ENCODE results near the gene NFIA. TPM values are rescaled to one million over a fixed set of nuclear protein-coding genes. Genes with fewer than 3 reads are reported as not detected.

The NFIA gene
- total RNA-seq, 2 experiments from 2014 or later: 4.2 to 5.7 TPM

GRCh38 chr1:61330018-61330417, 247.7 kb downstream of the NFIA start:
- no peak for ATAC-seq (ENCODE audit: low read depth)
- no peaks in the 10 kb centered on the region for H3K36me3 Mint-ChIP-seq
- peaks cover 5% of the 10 kb centered on the region for H3K4me1 Mint-ChIP-seq
- H3K4me3 Mint-ChIP-seq: no peak overlapping the region
- no peak for DNase-seq
- POLR2A ChIA-PET: no interaction called here
- no peaks in the 10 kb centered on the region for H3K27me3 Mint-ChIP-seq
- no peak overlapping the region for H3K27ac Mint-ChIP-seq
- H3K9me3 Mint-ChIP-seq: no peaks in the 10 kb centered on the region

- Mint-ChIP-seq H3K27me3 (no peaks in the 10 kb centered on the region), H3K9me3 (no peaks in the 10 kb centered on the region), H3K36me3 (no peaks in the 10 kb centered on the region), H3K4me1 (peaks cover 5% of the 10 kb centered on the region), H3K4me3 (no peak overlapping the region), H3K27ac (no peak overlapping the region)
- ATAC-seq (ENCODE audit: low read depth): no peak
- POLR2A ChIA-PET: no interaction called here
- no peak for DNase-seq
These were observed 248.2 kb downstream of the NFIA start for GRCh38 chr1:61330571-61330970.

- DNase-seq (no peak), ATAC-seq (ENCODE audit: low read depth) (peak; percentile 52)
- POLR2A ChIA-PET: no interaction called here
- Mint-ChIP-seq H3K27me3 (peaks cover 5% of the 10 kb centered on the region), H3K4me3 (no peak overlapping the region), H3K4me1 (peaks cover 5% of the 10 kb centered on the region), H3K9me3 (no peaks in the 10 kb centered on the region), H3K36me3 (no peaks in the 10 kb centered on the region), H3K27ac (no peak overlapping the region)
These were observed 249.9 kb downstream of the NFIA start for GRCh38 chr1:61332196-61332753.

GRCh38 chr1:61332796-61333195, 250.4 kb downstream of the NFIA start:
- no peaks in the 10 kb centered on the region for H3K36me3 Mint-ChIP-seq
- POLR2A ChIA-PET: no interaction called here

GRCh38 chr1:61334718-61335589, 252.6 kb downstream of the NFIA start:
- H3K27me3 Mint-ChIP-seq: peaks cover 5% of the 10 kb centered on the region
- no peaks in the 10 kb centered on the region for H3K36me3 Mint-ChIP-seq
- no peak overlapping the region for H3K4me3 Mint-ChIP-seq
- POLR2A ChIA-PET: no interaction called here
- no peak for DNase-seq
- H3K27ac Mint-ChIP-seq: no peak overlapping the region
- ATAC-seq (ENCODE audit: low read depth): no peak
- H3K4me1 Mint-ChIP-seq: peaks cover 5% of the 10 kb centered on the region
- no peaks in the 10 kb centered on the region for H3K9me3 Mint-ChIP-seq

More at GRCh38 chr1:61332796-61333195, 250.4 kb downstream of the NFIA start:
- no peak overlapping the region for H3K27ac Mint-ChIP-seq
- H3K4me3 Mint-ChIP-seq: no peak overlapping the region
- peaks cover 5% of the 10 kb centered on the region for H3K4me1 Mint-ChIP-seq
- H3K9me3 Mint-ChIP-seq: no peaks in the 10 kb centered on the region
- peaks cover 5% of the 10 kb centered on the region for H3K27me3 Mint-ChIP-seq
- DNase-seq (no peak), ATAC-seq (ENCODE audit: low read depth) (no peak)

- H3K9me3 Mint-ChIP-seq: no peaks in the 10 kb centered on the region
- H3K4me1 Mint-ChIP-seq: peaks cover 3% of the 10 kb centered on the region
- POLR2A ChIA-PET: no interaction called here
- H3K27me3 Mint-ChIP-seq: peaks cover 5% of the 10 kb centered on the region
- no peak for ATAC-seq (ENCODE audit: low read depth)
- no peak overlapping the region for H3K4me3 Mint-ChIP-seq
- no peak overlapping the region for H3K27ac Mint-ChIP-seq
- no peak for DNase-seq
- no peaks in the 10 kb centered on the region for H3K36me3 Mint-ChIP-seq
These were observed 254.7 kb downstream of the NFIA start for GRCh38 chr1:61337037-61337436.

- no peaks in the 10 kb centered on the region for H3K9me3 Mint-ChIP-seq
- H3K36me3 Mint-ChIP-seq: no peaks in the 10 kb centered on the region
- H3K27ac Mint-ChIP-seq: no peak overlapping the region
- POLR2A ChIA-PET: no interaction called here
- DNase-seq (no peak), ATAC-seq (ENCODE audit: low read depth) (no peak)
- H3K4me1 Mint-ChIP-seq: no peaks in the 10 kb centered on the region
- H3K27me3 Mint-ChIP-seq: peaks cover 5% of the 10 kb centered on the region
- no peak overlapping the region for H3K4me3 Mint-ChIP-seq
These were observed 255.1 kb downstream of the NFIA start for GRCh38 chr1:61337441-61337951.

DNA sequence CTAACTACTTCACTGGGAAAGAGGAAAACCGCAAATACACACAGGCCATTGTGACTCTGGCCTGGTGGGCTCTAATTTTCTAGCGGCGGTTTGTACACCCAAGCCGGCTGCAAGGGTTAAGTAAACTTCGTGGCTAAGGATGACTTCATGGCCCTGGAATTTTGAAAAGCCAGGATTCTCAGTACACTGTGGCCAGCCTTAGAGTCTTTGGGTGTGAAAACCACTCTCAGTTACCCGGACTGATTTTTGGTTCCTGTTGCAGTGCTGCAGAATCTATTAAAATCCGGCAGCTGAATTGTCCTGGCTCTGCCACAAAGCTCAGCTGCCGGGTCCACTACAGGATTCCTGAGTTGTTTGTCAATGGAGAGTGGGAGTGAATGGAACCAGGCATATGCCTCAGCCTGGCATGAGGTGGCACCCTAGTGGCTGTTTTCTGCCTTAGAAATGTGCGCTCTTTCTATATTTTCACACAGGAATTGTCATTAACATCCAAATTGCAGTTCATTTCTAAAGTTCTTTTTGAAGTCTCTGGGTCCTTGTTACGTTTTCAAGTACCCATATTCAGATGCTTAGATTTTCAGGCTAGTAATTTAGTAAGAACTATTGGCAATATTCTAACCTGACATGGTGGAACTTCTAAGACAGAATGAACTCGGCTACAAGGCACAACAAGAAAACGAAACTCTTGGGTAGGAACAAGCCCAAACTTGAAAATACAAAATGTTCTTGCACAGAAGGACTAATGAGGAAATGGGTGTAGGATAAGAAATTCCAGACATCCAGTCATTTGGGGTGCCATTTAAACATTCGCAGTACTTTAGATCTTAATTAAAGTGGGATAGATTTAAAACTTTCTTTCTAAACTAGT, 255.9 kb downstream of the NFIA start:
- Mint-ChIP-seq H3K27me3 (peaks cover 5% of the 10 kb centered on the region), H3K36me3 (no peaks in the 10 kb centered on the region), H3K27ac (no peak overlapping the region), H3K4me1 (no peaks in the 10 kb centered on the region), H3K9me3 (no peaks in the 10 kb centered on the region), H3K4me3 (no peak overlapping the region)
- POLR2A ChIA-PET: no interaction called here
- ATAC-seq (ENCODE audit: low read depth): no peak
- no peak for DNase-seq

DNA sequence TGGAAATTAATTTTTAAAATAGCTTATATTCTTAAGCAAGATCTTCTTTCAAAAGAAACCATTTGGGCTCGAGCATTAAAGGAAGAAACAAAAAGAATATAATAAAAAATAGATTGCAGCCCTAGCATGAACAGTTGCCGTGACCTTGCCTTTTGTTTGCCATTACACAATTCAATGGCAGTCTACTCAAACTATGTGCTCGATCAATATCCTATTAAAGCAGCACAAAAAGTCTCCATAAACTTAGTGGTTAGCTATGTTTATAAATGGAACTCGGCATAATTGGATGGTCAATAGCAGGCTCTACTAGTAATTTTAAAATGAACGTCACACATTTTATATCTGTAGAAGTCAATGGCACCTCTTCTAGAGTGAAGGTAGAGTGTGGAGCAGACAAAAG, 256.5 kb downstream of the NFIA start:
- POLR2A ChIA-PET: no interaction called here
- H3K27me3 Mint-ChIP-seq: peaks cover 5% of the 10 kb centered on the region
- ATAC-seq (ENCODE audit: low read depth) (no peak), DNase-seq (no peak)
- no peaks in the 10 kb centered on the region for H3K36me3 Mint-ChIP-seq
- no peaks in the 10 kb centered on the region for H3K9me3 Mint-ChIP-seq
- H3K4me1 Mint-ChIP-seq: no peaks in the 10 kb centered on the region
- no peak overlapping the region for H3K4me3 Mint-ChIP-seq
- no peak overlapping the region for H3K27ac Mint-ChIP-seq

GRCh38 chr1:61341426-61341825, 259.1 kb downstream of the NFIA start:
- no peak overlapping the region for H3K4me3 Mint-ChIP-seq
- no peaks in the 10 kb centered on the region for H3K36me3 Mint-ChIP-seq
- H3K27me3 Mint-ChIP-seq: peaks cover 3% of the 10 kb centered on the region
- H3K4me1 Mint-ChIP-seq: no peaks in the 10 kb centered on the region
- POLR2A ChIA-PET: no interaction called here
- no peak for DNase-seq
- no peaks in the 10 kb centered on the region for H3K9me3 Mint-ChIP-seq
- ATAC-seq (ENCODE audit: low read depth): no peak
- H3K27ac Mint-ChIP-seq: no peak overlapping the region

DNA sequence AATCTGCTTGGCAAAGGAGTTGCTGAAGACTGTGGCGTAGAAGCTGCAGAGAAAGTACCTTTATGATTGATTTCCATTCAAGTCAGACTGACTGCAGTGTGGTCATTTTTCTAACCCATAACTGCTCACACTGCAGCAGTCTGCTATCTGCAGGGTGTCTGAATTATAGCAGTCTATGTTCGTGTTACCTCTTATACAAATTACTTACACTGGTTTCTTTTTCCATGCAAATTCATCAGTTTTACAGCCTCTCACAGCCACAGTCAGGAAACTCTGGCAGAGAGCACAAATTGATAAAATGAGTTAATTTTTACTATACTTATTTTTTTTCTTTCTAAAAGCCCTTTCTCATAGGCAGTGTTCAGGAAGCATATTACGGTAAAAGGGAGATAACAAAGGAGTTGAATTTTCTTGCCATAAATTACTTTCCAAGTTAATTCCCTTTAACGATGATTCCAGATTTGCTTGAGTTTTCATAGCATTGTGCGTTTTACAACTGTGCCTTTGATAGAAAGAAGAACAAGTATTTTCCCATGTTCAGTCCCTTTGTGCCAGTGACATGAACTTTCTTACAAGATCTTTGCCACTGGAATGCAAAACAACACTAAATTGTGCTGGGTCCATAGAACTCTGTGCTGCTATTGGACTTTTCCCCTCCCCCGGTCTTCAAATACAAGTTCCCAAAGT, 261.5 kb downstream of the NFIA start:
- Mint-ChIP-seq H3K4me1 (no peaks in the 10 kb centered on the region), H3K27ac (no peak overlapping the region), H3K4me3 (no peak overlapping the region), H3K9me3 (peaks cover 2% of the 10 kb centered on the region), H3K36me3 (no peaks in the 10 kb centered on the region), H3K27me3 (peaks cover 3% of the 10 kb centered on the region)
- DNase-seq (no peak), ATAC-seq (ENCODE audit: low read depth) (no peak)
- POLR2A ChIA-PET: no interaction called here

DNA sequence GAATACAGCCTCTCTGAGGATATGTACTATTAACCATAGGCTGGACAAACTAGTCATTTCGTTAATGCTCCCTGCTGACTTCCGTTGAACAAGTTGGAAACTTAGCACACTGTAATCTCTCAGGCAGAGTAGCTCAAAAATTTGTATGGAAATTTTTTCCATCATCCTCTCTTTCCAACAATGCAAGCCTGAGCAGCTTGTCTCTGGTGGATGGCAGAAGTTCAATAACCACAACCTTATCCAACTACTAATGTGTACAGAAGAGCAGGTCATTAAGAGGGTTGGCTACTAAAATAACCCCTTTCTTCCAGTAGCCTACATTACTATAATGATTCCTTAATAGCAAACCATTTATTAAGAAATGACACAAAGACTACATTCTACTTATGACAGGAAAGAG, 262.3 kb downstream of the NFIA start:
- Mint-ChIP-seq H3K4me3 (no peak overlapping the region), H3K36me3 (no peaks in the 10 kb centered on the region)

GRCh38 chr1:61348025-61348665, 265.8 kb downstream of the NFIA start:
- H3K27ac Mint-ChIP-seq: no peak overlapping the region
- H3K9me3 Mint-ChIP-seq: peaks cover 2% of the 10 kb centered on the region
- DNase-seq: no peak
- H3K4me1 Mint-ChIP-seq: no peaks in the 10 kb centered on the region
- POLR2A ChIA-PET: no interaction called here
- no peak overlapping the region for H3K4me3 Mint-ChIP-seq
- H3K36me3 Mint-ChIP-seq: no peaks in the 10 kb centered on the region
- peaks cover 3% of the 10 kb centered on the region for H3K27me3 Mint-ChIP-seq
- ATAC-seq (ENCODE audit: low read depth): no peak

More for the DNA sequence above, 262.3 kb downstream of the NFIA start:
- Mint-ChIP-seq H3K27ac (no peak overlapping the region), H3K9me3 (peaks cover 2% of the 10 kb centered on the region), H3K27me3 (peaks cover 3% of the 10 kb centered on the region), H3K4me1 (no peaks in the 10 kb centered on the region)
- POLR2A ChIA-PET: no interaction called here
- ATAC-seq (ENCODE audit: low read depth): no peak
- DNase-seq: no peak
